Natural killer cell (primary cell): ENCODE data around the gene MAPK9. TPM values are rescaled to one million over a fixed set of nuclear protein-coding genes. Genes with fewer than 3 reads are reported as not detected.

Experiments
- ATAC-seq, 3 donors: fragments of 150-1000 bp in 2 of 3; fragments of 200-7000 bp in 1 of 3; cut with Tn5 transposase; 1 replicate in 1 of 3; 2 replicates in 2 of 3; pipeline ENCODE4 v1.10.0; 2021; ENCODE audit warnings: mild to moderate bottlenecking in 2 of 3, moderate library complexity in 2 of 3
- DNase-seq, 2 donors: peaks; one replicate each; pipeline versions ENCODE4 v3.0.0 to v3.0.0-alpha.2; 2013 to 2021; ENCODE audit warnings: mixed read lengths in 1 of 2
- H3K27ac ChIP-seq: one replicate; pipeline ENCODE4 v1.5.1; 2013; ENCODE audit warnings: mild to moderate bottlenecking, low read length
- H3K27me3 ChIP-seq: one replicate; pipeline ENCODE4 v1.6.1; 2013; ENCODE audit warnings: low read length; ENCODE audit not compliant: control insufficient read depth, insufficient read depth
- H3K36me3 ChIP-seq: one replicate; pipeline ENCODE4 v1.6.1; 2013; ENCODE audit warnings: low read length; ENCODE audit not compliant: control insufficient read depth, insufficient read depth
- H3K4me1 ChIP-seq: one replicate; pipeline ENCODE4 v1.6.1; 2013; ENCODE audit warnings: low read length; ENCODE audit not compliant: control insufficient read depth, insufficient read depth
- H3K4me3 ChIP-seq: one replicate; pipeline ENCODE4 v1.5.1; 2013; ENCODE audit warnings: low read length
- H3K9me3 ChIP-seq: one replicate; pipeline ENCODE4 v1.6.1; 2013; ENCODE audit warnings: low read length; ENCODE audit not compliant: control insufficient read depth, insufficient read depth
- H3K27ac Mint-ChIP-seq, 2 donors: one replicate each; pipeline ENCODE4 v1.8.0; 2022; ENCODE audit warnings: mild to moderate bottlenecking in 2 of 2, mixed read lengths in 2 of 2, moderate library complexity in 1 of 2
- H3K27me3 Mint-ChIP-seq, 2 donors: one replicate each; pipeline ENCODE4 v1.8.0; 2022; ENCODE audit warnings: low read depth in 2 of 2, mixed read lengths in 2 of 2
- H3K36me3 Mint-ChIP-seq: one replicate; pipeline ENCODE4 v1.8.0; 2022; ENCODE audit warnings: mixed read lengths
- H3K4me1 Mint-ChIP-seq, 2 donors: one replicate each; pipeline ENCODE4 v1.8.0; 2022; ENCODE audit warnings: mixed read lengths in 2 of 2
- H3K4me3 Mint-ChIP-seq: one replicate; pipeline ENCODE4 v1.8.0; 2022; ENCODE audit warnings: mild to moderate bottlenecking, moderate library complexity, mixed read lengths
- H3K9me3 Mint-ChIP-seq, 2 donors: one replicate each; pipeline ENCODE4 v1.8.0; 2022; ENCODE audit warnings: mixed read lengths in 2 of 2
- WGBS: methylation state at CpG from one replicate; pipeline ENCODE4 v1.1.7; 2013; ENCODE audit warnings: missing lambda C conversion rate; ENCODE audit not compliant: insufficient coverage; 5-methylcytosine and 5-hydroxymethylcytosine counted together
- intact Hi-C: fragments of 100-400 bp; cut with micrococcal nuclease; formaldehyde crosslinking; loops from one replicate; pipeline ENCODE4 v1.14.2; 2022
- total RNA-seq, 4 donors: library from RNA; stranded (reverse); fragments of 120-200 nt in 1 of 4; gene quantifications; one replicate each; pipeline versions ENCODE4 v1.2.3 to v1.2.4, GENCODE V29; 2013 to 2022
- TF ChIP-seq, protein P1 (sequence below): fragments of 200-600 bp; IDR thresholded peaks from one replicate; pipeline ENCODE4 v1.8.0; 2022; ENCODE audit warnings: antibody characterized with exemption

The MAPK9 gene
- total RNA-seq, 3 donors from 2014 or later (not counting 1 experiment from before 2014, with no cell fraction given): 34.1 to 48.5 (median 40.4) TPM

DNA sequence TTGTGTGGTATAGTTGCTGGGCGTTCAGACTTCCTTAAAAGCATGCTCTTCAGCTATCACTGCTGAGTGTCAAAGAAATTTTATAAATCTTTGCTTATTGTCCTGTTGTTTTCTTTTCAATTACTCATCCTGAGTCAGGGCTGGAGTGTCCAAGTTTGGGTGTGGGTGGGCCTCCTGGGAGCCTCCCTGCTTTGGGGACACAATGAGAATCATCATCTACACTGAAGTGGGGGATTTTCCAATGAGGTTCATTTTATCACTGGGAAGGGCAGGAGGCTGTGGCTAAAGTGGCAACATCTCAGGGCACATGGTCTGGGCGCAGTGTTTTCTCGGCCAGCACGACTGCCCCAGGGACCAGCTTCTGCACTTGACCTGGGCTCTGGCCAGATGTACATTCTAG lies 41.8 kb upstream of the MAPK9 start:
- no peaks in the 10 kb centered on the region for H3K4me1 Mint-ChIP-seq
- no peaks in the 10 kb centered on the region for H3K36me3 ChIP-seq
- DNase-seq (no peak), ATAC-seq (no peak)
- intact Hi-C loops: no loop called here
- no peaks in the 10 kb centered on the region for H3K9me3 Mint-ChIP-seq
- H3K36me3 Mint-ChIP-seq: no peaks in the 10 kb centered on the region
- H3K27ac ChIP-seq: no peak overlapping the region
- H3K9me3 ChIP-seq: no peaks in the 10 kb centered on the region
- H3K4me3 Mint-ChIP-seq: no peak overlapping the region
- TF ChIP-seq, protein P1, sequence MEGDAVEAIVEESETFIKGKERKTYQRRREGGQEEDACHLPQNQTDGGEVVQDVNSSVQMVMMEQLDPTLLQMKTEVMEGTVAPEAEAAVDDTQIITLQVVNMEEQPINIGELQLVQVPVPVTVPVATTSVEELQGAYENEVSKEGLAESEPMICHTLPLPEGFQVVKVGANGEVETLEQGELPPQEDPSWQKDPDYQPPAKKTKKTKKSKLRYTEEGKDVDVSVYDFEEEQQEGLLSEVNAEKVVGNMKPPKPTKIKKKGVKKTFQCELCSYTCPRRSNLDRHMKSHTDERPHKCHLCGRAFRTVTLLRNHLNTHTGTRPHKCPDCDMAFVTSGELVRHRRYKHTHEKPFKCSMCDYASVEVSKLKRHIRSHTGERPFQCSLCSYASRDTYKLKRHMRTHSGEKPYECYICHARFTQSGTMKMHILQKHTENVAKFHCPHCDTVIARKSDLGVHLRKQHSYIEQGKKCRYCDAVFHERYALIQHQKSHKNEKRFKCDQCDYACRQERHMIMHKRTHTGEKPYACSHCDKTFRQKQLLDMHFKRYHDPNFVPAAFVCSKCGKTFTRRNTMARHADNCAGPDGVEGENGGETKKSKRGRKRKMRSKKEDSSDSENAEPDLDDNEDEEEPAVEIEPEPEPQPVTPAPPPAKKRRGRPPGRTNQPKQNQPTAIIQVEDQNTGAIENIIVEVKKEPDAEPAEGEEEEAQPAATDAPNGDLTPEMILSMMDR: no peak
- WGBS: 84% methylated on average over 4 of the region's 4 CpGs
- H3K4me1 ChIP-seq: no peaks in the 10 kb centered on the region
- H3K4me3 ChIP-seq: no peak overlapping the region
- H3K27ac Mint-ChIP-seq: no peak overlapping the region
- H3K27me3 Mint-ChIP-seq: peaks cover 18 to 30% of the 10 kb centered on the region in 2 donors
- no peaks in the 10 kb centered on the region for H3K27me3 ChIP-seq

DNA sequence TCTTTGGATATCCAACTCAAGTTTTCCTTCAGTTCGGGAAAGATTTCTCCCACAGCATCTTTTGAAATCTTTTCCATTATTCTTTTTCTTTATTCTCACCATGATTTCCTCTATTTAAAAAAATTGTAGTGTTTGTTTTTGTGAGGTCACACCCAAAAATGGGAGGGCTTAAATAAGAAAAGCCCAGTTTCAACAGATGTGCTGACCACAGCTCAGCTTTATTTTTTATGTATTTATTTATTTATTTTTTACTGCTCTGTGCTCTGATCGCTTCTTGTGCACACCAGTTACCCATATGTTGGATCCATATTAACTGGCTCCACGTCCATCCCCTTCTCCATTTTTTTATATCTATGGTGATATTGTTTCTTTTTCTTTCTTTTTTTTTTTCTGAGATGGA lies 41.0 kb upstream of the MAPK9 start:
- 75% methylated on average over 1 of the region's 3 CpGs for WGBS
- Mint-ChIP-seq H3K27ac (no peak overlapping the region), H3K9me3 (no peaks in the 10 kb centered on the region)

DNA sequence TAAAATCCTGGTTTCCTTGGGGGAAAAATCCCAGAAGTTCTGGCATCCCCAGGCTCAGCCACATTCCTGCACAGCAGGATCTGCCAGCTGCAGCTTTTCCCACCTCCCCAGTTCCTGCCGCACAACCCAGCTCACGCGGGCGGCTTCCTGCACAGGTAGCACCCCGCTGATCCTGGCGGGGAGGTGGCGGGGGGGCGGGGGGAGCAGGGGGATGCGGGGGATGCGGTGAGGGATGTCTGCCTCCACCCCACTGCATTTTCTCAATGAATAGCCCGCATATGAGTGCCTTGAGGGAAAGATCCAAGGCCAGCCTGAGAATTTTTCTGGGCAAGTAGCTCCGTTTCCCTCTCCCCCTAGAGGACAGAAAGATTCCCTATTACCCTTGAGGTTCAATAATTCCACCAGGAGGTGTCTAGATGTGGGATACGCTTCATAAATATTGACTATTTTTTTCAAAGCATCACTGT lies 40.2 kb upstream of the MAPK9 start:
- H3K36me3 ChIP-seq: no peaks in the 10 kb centered on the region
- H3K9me3 ChIP-seq: no peaks in the 10 kb centered on the region
- Mint-ChIP-seq H3K4me1 (no peaks in the 10 kb centered on the region), H3K27me3 (peaks cover 18 to 30% of the 10 kb centered on the region in 2 donors), H3K4me3 (no peak overlapping the region), H3K27ac (no peak overlapping the region), H3K9me3 (no peaks in the 10 kb centered on the region), H3K36me3 (no peaks in the 10 kb centered on the region)
- intact Hi-C loops: no loop called here
- H3K4me3 ChIP-seq: no peak overlapping the region
- DNase-seq: no peak
- no peak for ATAC-seq
- H3K4me1 ChIP-seq: peaks cover 4% of the 10 kb centered on the region
- TF ChIP-seq, protein P1: no peak
- H3K27me3 ChIP-seq: no peaks in the 10 kb centered on the region
- 27% methylated on average over 8 of the region's 13 CpGs for WGBS
- H3K27ac ChIP-seq: no peak overlapping the region

More for the DNA sequence above, 41.0 kb upstream of the MAPK9 start:
- ATAC-seq (no peak), DNase-seq (no peak)
- Histone ChIP-seq H3K9me3 (no peaks in the 10 kb centered on the region), H3K4me3 (no peak overlapping the region), H3K36me3 (no peaks in the 10 kb centered on the region), H3K4me1 (peaks cover 4% of the 10 kb centered on the region), H3K27ac (no peak overlapping the region), H3K27me3 (no peaks in the 10 kb centered on the region)
- H3K4me3 Mint-ChIP-seq: no peak overlapping the region
- TF ChIP-seq, protein P1: no peak
- intact Hi-C loops: no loop called here
- no peaks in the 10 kb centered on the region for H3K4me1 Mint-ChIP-seq
- H3K27me3 Mint-ChIP-seq: peaks cover 18 to 30% of the 10 kb centered on the region in 2 donors
- H3K36me3 Mint-ChIP-seq: no peaks in the 10 kb centered on the region

DNA sequence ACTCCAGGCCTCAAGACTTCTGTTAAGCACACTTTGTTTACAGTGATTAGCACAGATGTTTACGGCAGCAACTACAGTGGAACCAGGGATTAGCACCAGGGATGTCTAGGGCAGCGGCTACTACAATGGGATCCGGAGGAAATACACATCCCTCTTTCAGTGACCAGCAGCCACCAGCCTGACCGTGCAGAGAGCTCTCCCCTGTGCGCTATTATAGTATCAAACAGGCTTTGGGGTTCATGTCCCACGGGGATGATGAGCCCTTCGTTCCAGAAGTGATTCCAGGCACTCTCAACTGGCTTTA lies 39.7 kb upstream of the MAPK9 start:
- Histone ChIP-seq H3K27ac (no peak overlapping the region), H3K4me1 (peaks cover 4% of the 10 kb centered on the region), H3K9me3 (no peaks in the 10 kb centered on the region), H3K36me3 (no peaks in the 10 kb centered on the region), H3K4me3 (no peak overlapping the region), H3K27me3 (no peaks in the 10 kb centered on the region)
- Mint-ChIP-seq H3K36me3 (no peaks in the 10 kb centered on the region), H3K4me3 (no peak overlapping the region), H3K9me3 (no peaks in the 10 kb centered on the region), H3K27me3 (peaks cover 18 to 30% of the 10 kb centered on the region in 2 donors), H3K27ac (no peak overlapping the region), H3K4me1 (no peaks in the 10 kb centered on the region)
- ATAC-seq (no peak), DNase-seq (no peak)
- TF ChIP-seq, protein P1: no peak
- intact Hi-C loops: no loop called here
- 57% methylated on average over 7 of the region's 7 CpGs for WGBS
